ENCODE data around the gene NACA2.

Gene NACA2

DNA sequence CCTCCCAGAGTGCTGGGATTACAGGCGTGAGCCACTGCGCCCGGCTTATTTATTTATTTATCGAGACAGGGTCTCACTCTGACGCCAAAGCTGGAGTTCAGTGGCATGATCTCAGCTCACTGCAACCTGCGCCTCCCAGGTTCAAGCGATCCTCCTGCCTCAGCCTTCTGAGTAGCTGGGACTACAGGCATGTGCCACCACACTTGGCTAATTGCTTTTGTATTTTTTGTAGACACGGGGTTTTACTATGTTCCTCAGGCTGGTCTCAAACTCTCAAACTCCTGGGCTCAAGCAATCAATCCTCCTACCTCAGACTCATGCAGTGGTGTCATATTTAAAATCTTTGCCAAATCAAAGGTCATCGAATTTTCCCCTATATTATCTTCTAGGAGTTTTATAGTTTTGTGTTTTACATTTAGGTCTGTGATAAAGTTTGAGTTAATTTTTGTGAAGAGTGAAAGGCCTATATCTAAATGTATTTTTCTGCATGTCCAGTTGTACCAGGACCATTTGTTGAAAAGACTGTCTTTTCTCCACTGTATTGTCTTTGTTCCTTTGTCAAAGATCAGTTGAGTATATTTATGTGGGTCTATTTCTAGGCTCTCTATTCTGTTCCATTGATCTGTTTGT lies 47.1 kb downstream of the NACA2 start:
- no peaks in the 10 kb centered on the region for H3K36me3 ChIP-seq (ENCODE audit: control insufficient read depth in 1 of 2, insufficient read depth in 2 of 2, low read length in 2 of 2)
- H3K9me3 ChIP-seq (ENCODE audit: control insufficient read depth in 1 of 2, low read length in 2 of 2) = peaks cover 3 to 6% of the 10 kb centered on the region in 2 donors
- H3K27ac ChIP-seq (ENCODE audit: low read length) = no peak overlapping the region
- H3K4me1 ChIP-seq (ENCODE audit: control insufficient read depth in 1 of 2, insufficient read depth in 2 of 2, low read length in 2 of 2) = no peaks in the 10 kb centered on the region
- H3K4me3 ChIP-seq (ENCODE audit: low read depth in 1 of 2, low read length in 2 of 2) = no peak overlapping the region
- H3K27me3 ChIP-seq (ENCODE audit: low read depth, low read length) = no peaks in the 10 kb centered on the region

DNA sequence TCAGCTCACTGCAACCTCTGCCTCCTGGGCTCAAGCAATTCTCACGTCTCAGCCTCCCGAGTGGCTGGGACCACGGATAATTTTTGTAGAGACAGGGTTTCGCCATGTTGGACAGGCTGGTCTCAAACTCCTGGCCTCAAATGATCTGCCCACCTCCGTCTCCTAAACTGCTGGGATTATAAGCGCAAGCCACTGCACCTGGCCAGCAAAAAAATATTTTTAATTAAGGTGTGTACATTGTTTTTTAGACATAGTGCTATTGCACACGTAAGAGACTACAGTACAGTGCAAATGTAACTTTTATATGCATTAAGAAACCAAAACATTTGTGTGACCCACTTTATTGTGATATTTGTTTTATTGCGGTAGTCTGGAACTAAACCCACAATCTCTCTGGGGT lies 49.0 kb downstream of the NACA2 start:
- no peaks in the 10 kb centered on the region for H3K36me3 ChIP-seq (ENCODE audit: control insufficient read depth in 1 of 2, insufficient read depth in 2 of 2, low read length in 2 of 2)
- no peak overlapping the region for H3K4me3 ChIP-seq (ENCODE audit: low read depth in 1 of 2, low read length in 2 of 2)
- no peaks in the 10 kb centered on the region for H3K27me3 ChIP-seq (ENCODE audit: low read depth, low read length)
- H3K27ac ChIP-seq (ENCODE audit: low read length) = no peak overlapping the region
- no peaks in the 10 kb centered on the region for H3K4me1 ChIP-seq (ENCODE audit: control insufficient read depth in 1 of 2, insufficient read depth in 2 of 2, low read length in 2 of 2)
- peaks cover 3 to 6% of the 10 kb centered on the region in 2 donors for H3K9me3 ChIP-seq (ENCODE audit: control insufficient read depth in 1 of 2, low read length in 2 of 2)

DNA sequence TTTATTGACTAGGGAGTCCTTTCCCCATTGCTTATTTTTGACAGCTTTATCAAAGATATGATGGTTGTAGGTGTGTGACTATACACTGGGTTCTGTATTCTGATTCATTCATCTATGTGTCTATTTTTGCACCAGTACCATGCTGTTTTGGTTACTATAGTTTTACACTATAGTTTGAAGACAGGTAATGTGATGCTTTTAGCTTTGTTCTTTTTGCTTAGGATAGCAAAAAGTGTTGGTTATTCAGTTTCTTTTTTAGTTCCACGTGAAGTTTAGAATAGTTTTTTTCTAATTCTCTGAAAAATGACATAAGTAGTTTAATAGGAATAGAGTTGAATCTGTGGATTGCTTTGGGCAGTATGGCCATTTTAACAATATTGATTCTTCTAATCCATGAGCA lies 50.1 kb downstream of the NACA2 start:
- Histone ChIP-seq H3K4me3 (ENCODE audit: low read depth in 1 of 2, low read length in 2 of 2) (no peak overlapping the region), H3K27me3 (ENCODE audit: low read depth, low read length) (no peaks in the 10 kb centered on the region), H3K27ac (ENCODE audit: low read length) (no peak overlapping the region), H3K36me3 (ENCODE audit: control insufficient read depth in 1 of 2, insufficient read depth in 2 of 2, low read length in 2 of 2) (no peaks in the 10 kb centered on the region), H3K9me3 (ENCODE audit: control insufficient read depth in 1 of 2, low read length in 2 of 2) (peaks cover 3 to 6% of the 10 kb centered on the region in 2 donors), H3K4me1 (ENCODE audit: control insufficient read depth in 1 of 2, insufficient read depth in 2 of 2, low read length in 2 of 2) (no peaks in the 10 kb centered on the region)
